ENCODE measurements around the gene TPCN2. TPM values are rescaled to one million over a fixed set of nuclear protein-coding genes. Genes with fewer than 3 reads are reported as not detected.
"Not testable (repeated sequence)": the region's sequence is repeated elsewhere in the genome, so short reads cannot be mapped to it uniquely, and the experiment has no call there.

The TPCN2 gene
- total RNA-seq (2014; rRNA removed; shearing (Covaris generic)), result 3.0 and 4.0 TPM in 2 replicates

DNA sequence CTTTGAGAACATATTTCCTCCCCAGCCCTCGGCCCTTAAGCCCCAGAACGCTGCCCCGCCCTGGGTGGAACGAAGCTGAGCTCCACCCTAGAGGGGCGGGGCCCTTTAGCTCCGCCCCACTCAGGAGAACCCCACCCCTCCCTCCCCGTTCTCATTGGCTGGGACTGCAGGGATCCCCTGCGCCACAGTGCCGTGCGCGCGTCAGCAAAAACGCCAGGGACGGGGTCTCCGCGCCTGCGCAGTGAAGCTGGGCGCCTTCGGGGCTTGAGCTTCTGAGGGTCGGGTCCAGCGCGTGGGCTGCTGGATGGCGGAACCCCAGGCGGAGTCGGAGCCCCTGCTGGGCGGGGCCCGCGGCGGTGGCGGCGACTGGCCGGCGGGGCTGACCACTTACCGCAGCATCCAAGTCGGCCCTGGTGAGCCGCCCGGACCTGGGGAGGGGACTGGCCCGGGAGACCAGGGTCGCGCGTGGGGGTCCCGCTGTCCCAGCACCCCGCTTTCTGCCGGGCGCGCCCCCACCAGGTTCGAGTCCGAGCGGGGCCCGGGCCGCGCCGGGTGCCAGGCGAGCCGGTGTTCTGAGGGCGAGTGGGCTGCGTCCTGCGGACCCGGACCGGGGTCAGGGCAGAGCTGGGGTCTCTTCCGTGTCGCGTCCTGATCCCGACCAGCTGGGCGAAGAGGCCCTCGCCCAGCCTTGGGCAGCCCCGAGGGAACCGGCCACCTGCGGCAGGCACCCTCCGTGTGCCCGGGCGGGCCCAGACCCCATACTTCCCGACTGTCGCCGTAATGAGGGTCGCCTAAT is at the start of gene TPCN2:
Gene TPCN2, plus strand, starts transcription at position 239 of the 796 bp plus-strand sequence. Its CDS starts 66 bp downstream, at position 305.
- peak; percentile 91 for DNase-seq (ENCODE audit: low read depth)

- no peak for DNase-seq (ENCODE audit: low read depth)
Observed at GRCh38 chr11:68999093-68999747, 49.5 kb upstream of the TPCN2 start.

GRCh38 chr11:68999748-69000355 is 48.9 kb upstream of the TPCN2 start:
- not testable (repeated sequence) for DNase-seq (ENCODE audit: low read depth)

DNA sequence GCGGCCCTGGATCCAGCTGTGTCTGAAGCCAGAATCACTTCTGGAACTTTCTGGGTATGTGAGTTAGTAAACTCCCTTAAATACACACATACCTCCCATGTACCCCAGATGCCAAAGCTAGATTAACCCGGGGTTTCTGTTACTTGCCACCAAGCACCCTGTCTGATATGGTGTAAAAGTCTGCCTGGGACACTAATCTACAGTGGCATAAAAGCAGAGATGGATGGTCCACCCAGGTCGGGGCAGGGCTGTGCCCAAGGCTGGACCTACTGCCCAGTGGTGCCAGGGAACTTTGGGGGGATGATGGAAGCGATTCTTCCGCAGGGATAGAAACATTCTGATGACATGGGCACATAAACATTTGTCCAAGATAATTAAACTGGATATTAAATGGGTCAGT is 48.3 kb upstream of the TPCN2 start:
- no peak for DNase-seq (ENCODE audit: low read depth)

DNA sequence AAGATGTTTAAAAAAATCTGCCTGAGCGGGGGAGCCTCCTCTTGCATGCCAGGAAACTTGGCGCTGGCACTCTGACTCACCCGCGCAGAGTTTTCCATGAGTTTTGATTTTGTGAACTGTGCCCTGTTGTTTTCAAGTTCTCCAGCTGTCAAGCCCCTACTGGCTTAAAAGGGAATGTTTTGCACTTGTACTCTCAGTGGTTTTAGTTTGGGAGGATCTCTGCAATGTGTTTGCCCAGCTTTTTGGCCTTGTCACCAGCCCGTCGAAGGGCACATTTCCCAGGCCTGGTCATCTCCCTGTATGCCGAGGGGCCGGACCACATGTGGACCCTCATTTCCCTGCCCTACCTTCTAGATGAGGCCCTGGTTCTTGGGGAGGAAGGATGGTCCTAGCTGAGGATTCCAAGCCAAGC is 47.9 kb upstream of the TPCN2 start:
- peak; percentile 86 for DNase-seq (ENCODE audit: low read depth)

GRCh38 chr11:69001243-69002081 is 47.3 kb upstream of the TPCN2 start:
- DNase-seq (ENCODE audit: low read depth), result no peak

DNA sequence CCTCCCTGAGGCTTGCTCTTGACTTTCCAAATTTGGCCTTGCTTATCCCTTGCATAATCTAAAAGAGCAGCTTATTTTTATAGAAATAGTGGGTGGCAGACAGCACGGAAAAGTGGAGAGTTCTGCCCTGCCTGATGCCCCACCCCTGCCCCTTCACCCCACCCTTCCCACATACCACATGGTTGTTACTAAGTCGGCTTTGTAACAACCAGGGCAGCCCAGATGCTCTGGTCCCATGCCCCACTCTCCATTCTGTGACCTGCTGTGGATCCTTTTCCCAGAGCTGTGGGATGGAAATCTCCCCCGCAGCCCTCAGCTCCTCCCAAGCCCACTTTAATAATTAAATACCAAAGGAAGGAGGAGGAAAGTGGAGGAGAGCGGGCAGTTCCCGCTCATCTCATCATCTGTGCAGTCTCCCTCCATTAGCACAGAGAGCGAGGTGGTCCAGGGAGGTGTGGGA is 46.6 kb upstream of the TPCN2 start:
- DNase-seq (ENCODE audit: low read depth), result no peak

DNA sequence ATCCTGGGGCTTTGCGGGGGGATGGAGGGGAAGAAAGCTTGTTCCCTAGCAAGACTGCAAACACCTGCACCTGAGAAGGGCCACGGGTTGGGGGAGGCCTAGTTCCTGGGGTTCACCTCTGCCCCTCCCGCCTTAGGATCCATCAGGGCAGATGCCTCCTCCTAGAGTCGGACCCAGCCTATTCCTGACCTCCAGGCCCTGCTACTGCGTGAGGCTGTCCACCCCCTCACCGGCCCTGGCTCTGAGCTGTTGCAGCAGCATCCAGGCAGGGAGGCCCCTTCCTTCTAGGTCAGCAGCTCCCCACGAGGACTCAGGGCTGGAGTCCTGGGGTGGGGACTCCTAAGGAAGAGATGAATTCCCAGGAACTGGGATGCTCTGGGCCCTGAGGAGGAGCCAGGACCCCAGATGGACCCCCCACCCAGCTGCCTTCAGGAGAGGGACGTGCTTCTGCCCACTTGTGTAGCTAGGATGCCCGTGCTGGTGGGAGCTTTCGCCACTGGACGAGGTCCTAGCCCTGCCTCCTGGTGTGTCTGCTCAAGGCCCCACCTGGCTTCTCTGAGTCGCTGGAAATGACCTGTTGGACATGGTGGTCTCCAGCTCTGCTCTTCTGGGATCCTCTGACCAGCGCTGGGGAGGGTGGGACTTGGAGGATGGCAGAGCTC is 46.0 kb upstream of the TPCN2 start:
- no peak for DNase-seq (ENCODE audit: low read depth)

GRCh38 chr11:69003301-69003865 is 45.3 kb upstream of the TPCN2 start:
- DNase-seq (ENCODE audit: low read depth), result no peak

GRCh38 chr11:69003866-69004367 is 44.8 kb upstream of the TPCN2 start:
- DNase-seq (ENCODE audit: low read depth), result no peak

GRCh38 chr11:69004411-69005182 is 44.1 kb upstream of the TPCN2 start:
- DNase-seq (ENCODE audit: low read depth), result no peak

GRCh38 chr11:69005183-69005630 is 43.5 kb upstream of the TPCN2 start:
- DNase-seq (ENCODE audit: low read depth), result no peak

DNA sequence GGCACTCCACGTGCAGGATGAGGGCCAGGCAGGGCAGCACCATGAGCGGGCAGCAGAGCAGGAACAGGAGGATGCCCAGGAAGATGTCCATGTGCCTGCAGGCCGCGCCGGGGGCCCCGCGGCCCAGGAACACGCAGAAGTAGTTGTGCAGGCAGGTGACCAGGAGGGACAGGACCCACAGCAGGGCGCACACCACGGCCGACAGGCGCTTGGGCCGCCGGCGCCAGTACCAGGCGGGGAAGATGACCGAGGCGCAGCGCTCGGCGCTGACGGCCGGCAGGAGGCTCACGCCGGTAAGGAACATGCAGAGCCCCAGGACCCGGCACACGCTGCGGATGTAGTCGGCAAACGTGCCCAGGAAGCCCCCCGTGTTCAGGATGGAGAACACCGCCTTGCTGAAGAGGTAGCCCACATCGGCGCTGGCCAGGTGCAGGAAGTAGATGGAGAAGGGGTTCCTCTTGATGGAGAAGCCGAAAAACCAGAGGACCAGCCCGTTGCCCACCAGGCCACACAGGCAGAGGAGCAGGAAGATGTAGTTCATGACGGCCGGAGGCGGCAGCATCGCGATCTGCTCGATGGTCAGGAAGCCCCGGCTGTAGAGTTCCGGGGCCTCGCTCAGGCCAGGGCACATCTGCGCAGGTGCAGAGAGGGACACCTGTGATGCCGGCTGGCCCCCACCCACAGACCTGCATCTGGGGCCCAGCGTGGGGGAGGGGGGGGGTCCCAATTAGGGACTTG is 42.9 kb upstream of the TPCN2 start:
- no peak for DNase-seq (ENCODE audit: low read depth)

DNA sequence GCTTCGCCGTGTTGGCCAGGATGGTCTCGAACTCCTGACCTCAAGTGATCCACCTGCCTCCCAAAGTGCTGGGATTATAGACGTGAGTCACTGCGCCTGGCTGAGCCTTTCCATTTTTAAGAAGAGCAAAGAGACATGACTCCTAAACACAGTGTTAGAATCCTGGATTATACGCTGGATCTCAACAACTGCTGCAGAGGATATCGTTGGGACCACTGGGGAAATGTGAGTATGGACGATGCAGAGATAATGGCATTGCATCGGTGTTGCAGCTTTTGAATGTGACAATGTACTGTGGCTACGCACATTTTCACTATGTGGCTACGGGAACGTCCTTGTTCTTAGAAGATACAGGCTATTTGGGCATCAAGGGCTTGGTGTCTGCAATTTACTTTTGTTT is 41.9 kb upstream of the TPCN2 start:
- no peak for DNase-seq (ENCODE audit: low read depth)

DNA sequence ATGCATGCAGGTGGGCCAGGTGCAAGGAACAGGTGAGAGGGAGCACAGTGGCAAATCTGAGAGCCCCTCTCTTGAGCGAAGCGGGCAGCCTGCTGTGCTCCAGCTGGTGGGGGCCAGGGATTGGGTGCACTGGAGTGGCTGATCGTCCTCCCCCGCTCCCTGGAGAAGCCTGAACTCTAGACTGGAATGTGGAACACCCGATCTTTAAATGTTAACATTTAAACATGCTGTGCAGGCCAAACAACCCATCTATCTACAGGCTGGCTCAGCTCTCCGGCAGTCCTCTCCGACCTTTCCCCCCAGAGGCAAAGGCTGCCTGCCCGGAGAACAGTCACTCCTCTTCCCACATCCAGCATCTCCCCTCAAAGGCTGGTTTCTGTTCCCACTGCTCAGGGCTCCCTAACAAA is 40.8 kb upstream of the TPCN2 start:
- DNase-seq (ENCODE audit: low read depth), result no peak

DNA sequence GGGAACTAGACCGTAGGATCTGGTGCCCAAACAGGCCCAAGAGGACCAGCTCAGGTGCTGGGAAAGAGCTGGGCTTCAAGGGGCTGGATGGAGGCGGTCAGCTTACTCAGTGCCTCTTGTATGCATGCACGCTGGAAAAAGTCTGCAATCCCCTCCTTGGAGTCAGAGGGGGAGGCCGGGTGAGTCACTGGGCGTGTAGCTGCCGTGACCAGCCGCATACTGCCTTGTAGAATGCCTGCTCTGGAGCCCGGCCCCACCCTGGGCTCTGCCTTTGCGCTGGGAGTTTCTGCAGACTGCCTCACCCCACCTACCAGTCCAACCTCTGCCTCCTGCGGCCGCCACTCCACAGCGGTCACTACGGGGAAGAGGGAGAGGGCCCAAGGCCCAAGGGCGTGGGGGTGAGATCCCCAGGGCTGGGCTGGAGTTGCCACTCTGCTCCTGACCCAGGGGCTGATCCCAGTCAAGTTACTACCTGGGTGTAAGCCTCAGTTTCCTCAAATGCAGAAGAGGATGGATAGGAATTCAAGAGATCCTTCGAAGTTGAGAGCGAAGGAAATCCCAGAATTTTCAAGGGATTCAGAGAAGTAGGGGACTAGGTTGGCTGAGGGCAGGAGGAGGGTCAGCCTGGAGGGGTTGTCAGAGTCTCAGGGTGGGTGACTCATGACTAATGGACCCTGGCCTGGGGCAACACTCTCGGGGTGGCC is 39.8 kb upstream of the TPCN2 start:
- DNase-seq (ENCODE audit: low read depth), result peak; percentile 93

GRCh38 chr11:69009441-69010211 is 39.1 kb upstream of the TPCN2 start:
- no peak for DNase-seq (ENCODE audit: low read depth)
